RCC 7860 (cell line): ENCODE measurements around the gene CKAP2L.
"Not testable (repeated sequence)": the region's sequence is repeated elsewhere in the genome, so short reads cannot be mapped to it uniquely, and the experiment has no call there.

ENCODE experiments used
- DNase-seq: peaks from one replicate; pipeline ENCODE4 v3.0.0-alpha.2; 2015; ENCODE audit warnings: low spot score
- FAIRE-seq: peaks from 2 replicates; lab custom pipeline; 2012; peaks lifted over from hg19 to GRCh38; lab: Jason Lieb, UNC

Gene CKAP2L

DNA sequence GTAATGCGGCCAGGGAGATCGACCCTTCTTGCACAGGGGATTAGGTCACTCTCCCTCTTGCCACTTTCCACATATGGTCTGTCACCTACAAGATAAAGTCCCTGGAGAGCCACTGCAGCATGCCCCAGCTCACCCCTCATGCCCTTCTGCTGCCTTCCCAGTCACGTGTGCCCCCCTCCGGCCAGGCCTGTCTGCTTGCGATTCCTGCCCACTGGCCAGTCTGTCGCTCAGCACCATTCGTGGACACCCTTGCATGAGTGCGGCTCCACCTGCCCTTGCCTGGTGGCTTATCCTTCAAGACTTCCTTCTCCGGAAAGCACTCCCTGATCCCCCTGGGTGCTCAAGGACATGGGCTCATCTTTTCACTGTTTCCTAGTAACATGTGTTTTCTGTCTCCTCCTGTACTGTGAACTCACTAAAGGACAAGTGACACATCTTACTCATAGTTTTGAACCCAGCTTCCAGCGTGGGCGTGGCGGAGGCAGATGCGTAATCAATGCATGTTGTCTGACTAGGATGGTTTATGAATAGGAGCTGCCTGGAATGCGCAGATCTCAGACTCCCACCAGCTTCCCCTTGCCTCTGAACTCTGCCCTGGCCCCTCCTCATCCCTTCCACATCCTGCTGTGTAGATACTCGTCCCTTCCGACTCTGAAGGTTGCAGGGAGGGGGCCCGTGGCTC is 51.4 kb downstream of the CKAP2L start:
- FAIRE-seq (no peak), DNase-seq (peak; percentile 15)

DNA sequence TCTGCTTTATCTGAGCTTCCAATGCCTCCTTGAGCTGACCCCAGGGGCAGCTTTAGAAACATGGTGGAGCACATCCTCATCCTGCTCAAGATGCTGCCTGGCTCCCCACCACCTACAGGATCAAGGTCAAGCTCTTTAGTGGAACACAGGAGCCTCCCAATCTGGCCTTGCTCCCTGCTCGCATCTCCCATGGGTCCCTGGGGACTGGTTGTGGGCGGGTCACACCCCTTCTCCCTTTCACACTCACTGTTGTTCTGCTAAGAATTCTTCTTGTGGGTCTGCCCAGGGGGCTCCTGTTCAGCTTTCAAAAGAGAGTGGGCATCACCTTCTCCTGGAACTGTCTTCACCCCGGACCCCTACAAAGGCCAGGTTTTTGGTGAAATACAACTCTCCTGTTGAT is 51.9 kb downstream of the CKAP2L start:
- DNase-seq = no peak
- FAIRE-seq = no peak

DNA sequence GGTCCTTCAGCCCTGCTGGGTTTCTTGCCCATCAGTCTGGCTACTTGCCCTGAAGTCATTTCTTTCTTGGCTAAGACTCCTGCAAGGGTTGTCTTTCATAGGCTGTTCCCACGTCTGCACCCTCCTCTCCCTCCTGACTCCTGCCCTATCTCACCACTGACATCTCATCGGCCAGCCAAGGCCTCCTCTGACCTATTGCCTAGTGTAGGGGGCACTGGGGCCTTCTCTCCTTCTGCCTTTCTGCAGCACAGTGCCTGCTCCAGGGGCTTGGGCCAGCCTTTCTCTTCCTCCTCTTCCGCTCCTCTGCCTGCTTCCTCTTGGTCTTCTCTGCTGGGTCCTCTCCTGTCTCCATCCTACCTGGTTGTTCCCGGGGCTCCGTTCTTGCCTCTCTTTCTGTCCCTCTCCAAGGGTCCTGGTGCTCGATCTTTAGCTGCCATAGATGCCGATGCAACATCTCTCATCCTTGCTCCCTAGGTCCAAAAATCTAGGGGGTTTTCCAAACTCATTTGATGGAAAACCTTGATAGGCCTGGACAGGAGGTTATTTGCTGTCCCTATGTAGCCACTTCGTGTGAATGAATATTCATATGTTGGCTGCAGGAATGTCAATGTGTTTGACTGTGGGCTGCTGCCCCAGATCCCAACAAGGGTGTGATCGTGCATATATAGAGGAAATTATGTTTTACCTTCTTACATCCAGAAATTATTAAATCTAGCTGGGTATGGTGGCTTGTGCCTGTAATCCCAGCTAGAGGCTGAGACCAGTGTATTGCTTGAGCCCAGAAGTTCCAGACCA is 53.3 kb downstream of the CKAP2L start:
- FAIRE-seq (no peak), DNase-seq (no peak)

DNA sequence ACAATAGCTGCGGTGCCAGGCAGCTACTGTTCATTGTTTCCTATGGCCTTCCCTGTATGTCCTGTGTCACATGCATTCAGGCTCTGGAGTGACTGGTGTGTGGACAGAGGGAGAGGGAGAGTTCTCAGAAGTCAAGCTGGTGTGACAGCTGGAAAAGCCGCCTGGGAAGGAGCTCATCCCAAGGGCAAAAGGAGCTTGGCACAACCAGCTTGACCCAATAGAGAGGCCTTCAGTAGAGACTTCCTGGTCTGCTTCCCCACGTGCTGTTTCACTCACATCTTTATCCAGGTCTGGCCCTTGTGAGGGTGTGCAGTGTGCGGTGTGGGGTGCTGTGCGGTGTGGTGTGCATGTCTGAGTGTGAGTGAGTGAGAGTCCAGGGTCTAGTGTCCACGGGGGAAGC is 54.7 kb downstream of the CKAP2L start:
- no peak for DNase-seq
- FAIRE-seq = no peak

DNA sequence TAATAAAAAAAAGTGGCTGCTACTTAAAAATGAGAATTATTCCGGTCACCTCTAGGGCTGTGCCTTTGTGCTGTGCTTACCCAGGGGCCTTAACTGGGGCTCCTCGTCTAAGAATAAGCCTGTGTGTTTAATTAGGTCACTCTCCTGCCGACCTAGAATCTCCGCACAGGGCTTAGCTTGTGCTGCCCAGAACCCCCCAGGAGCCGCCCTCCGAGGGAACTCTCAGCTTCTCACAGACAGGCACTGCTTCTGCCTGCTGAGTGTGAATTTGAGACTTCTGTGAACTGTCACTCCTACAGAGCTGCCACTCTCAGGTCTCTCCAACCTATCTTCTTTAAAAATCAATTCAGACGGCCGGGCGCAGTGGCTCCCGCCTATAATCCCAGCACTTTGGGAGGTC is 55.4 kb downstream of the CKAP2L start:
- DNase-seq (no peak), FAIRE-seq (no peak)

DNA sequence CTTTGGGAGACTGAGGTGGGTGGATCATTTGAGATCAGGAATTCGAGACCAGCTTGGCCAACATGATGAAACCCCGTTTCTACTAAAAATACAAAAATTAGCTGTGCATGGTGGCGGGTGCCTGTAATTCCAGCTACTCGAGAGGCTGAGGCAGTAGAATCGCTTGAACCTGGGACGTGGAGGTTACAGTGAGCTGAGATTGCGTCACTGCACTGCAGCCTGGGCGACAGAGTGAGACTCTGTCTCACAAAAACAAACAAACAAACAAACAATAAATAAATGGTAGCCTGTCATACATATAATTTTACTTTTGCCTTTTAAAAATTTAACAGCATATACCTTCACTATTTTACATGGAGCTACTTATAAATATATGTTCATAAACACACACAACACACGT is 57.5 kb downstream of the CKAP2L start:
- not testable (repeated sequence) for FAIRE-seq, DNase-seq

DNA sequence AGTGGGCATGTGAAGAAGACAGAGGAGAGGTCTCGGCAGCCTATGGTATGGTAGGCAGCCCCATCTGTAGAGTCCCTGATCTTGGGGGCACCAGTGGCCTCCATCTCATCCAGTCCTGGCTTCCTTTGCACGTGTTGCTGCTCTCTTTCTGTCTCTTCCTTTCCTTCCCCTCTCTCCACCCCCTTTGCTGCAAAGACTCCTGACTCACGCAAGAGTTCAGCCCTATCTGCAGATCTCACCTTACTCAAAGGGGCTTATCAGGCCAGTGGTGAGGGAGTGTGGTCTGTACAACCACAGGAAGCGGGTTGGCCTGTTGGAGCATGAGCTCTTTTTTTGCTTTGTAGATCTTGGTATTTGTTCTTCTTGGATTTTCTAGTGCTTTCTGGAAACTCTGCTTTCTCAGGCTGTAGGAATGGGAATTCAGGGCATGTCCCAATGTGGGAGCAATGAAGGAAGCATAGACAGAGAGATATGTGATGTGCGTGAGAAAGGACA is 58.2 kb downstream of the CKAP2L start:
- FAIRE-seq (peak; percentile 90), DNase-seq (peak; percentile 92)

DNA sequence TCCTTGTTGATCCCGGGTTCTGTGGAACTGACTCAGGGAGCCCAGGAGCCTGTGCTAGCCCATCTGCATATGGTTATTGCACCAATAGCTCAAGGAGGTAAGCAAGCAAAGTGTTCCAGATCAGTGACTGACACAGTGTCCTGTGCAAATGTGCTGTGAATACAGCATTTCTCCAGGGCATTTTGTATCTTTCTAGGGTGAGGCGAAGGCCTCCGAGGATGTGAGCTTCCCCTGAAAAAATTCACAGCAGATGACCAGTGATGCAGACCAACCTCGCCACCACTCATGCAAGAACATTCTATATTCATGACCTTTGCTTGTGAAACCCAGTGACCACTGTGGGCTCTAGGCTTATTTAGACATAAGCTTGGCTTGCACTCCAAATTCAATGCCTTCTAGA is 58.8 kb downstream of the CKAP2L start:
- peak; percentile 69 for FAIRE-seq
- DNase-seq = peak; percentile 78

DNA sequence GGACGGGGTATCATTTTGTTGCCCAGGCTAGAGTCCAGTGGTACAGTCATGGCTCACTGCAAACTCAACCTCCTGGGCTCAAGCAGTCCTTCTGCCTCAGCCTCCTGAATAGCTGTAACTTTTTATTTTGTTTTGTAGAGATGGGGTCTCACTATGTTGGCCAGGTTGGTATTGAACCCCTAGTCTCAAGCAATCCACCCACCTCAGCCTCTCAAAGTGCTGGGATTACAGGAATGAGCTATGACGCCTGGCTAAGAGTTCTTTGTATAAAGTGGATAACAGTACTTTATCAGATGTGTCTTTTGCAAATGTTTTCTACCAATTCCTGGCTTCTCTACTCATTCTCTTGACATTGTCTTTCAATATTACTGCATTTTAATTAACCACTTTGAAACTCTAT is 60.7 kb downstream of the CKAP2L start:
- FAIRE-seq = no peak
- DNase-seq = no peak

DNA sequence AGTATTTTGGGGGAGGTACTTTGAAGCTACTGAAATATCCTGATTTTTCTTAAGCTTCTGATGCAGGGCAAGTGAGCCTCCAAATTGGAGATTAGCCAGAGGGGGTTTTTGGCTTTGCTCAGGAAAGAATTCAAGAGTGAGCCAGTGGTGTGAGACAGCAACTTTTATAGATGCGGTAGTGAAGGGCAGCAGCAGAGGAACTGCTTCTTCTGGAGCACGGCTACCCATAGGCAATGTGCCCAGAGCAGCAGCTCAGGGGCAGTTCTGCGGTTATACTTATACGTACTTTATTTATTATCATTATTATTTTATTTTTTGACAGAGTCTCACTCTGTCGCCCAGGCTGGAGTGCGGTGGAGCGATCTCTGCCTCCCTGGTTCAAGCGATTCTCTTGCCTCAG is 63.4 kb downstream of the CKAP2L start:
- DNase-seq = no peak
- no peak for FAIRE-seq

DNA sequence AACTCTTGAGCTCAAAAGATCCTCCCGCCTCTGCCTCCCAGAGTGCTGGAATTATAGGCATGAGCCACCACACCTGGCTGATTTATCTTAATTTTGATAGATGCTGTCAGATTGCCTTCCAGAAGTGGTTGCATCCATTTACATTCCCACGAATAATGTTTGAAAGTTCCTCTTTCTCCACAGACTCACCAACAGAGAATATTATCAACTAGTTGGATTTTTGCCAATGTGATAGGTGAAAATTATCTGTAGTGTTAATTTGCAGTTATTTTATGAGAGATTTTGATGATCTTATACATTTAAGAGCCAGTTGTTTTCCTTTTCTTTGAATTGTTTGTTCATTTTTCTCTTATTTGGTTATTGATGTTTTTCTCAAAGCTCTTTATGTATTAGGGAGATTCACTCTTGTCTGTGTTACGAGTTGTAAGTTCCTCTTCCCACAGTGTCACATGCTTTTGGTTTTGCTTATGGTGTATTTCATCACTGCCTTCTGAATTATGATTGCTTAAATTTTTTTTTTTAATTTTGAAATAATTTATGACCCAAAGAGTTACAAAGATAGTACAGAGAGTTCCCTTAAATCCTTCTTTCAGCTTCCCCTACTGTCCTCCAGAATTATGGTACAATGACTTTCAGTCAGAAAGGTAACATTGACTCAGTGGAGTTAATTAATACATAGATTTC is 64.3 kb downstream of the CKAP2L start:
- DNase-seq = no peak
- FAIRE-seq = no peak

DNA sequence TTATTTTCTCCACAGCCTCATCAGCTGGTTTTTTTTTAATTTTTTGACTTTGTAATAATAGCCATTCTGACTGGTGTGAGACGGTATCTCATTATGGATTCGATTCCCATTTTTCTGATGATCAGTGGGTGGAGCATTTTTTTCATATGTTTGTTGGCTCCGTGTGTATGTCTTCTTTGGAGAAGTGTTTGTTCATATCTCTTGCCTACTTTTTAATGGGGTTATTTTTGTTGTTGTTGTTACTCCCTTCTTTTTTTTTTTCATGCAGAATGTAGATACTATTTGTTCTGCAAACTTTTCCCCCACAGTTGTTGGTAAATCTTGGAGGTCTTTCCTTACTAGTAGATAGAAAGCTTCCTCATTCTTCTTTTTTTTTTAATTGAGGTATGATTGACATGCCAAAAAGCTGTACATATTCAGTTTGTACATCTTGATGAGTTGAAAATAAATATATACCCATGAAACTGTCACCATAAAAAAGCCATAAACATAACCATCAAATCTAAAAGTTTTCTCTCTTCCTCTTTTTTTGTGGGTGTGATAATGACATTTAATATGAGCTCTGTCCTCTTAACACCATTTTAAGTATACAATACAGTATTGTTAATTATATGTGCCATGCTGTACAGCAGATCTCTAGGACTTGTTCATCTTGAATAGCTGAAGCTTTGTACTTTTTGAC is 65.4 kb downstream of the CKAP2L start:
- FAIRE-seq = no peak
- DNase-seq = no peak

DNA sequence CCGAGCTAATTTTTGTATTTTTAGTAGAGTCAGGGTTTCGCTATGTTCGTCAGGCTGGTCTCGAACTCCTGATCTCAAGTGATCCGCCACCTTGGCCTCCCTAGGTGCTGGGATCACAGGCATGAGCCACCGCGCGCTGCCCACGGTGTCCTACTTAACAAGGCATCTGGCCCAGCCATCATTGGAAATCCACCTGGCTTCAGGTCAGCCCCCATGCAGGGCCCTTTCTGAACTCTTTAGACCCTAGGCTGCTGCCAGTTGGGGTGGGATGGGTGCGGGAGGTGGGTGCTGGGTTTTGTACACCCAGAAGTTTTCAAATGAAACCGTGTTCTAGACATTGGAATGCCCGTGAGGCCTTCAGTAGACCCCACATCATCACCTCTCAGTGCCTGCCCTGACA is 70.2 kb downstream of the CKAP2L start:
- FAIRE-seq (no peak), DNase-seq (no peak)

DNA sequence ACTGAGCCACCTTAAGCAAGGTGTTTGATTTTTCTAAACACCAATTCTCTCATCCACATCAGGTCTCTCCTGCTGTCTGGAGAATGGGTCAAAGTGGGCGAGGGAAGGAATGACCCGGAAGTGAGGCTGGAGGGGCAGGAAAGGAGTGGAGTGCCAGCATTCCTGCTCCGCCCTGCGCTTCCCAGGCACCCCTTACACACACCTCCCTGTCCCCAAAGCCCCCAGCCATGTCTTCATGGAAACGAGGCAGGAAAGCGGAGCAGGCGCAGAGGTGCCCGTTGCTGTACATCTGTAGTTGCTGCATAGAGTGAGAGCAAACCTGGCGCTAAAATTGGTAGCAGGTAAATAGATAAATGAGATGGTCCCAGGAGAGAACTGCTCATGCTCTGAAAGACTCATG is 70.8 kb downstream of the CKAP2L start:
- FAIRE-seq (no peak), DNase-seq (no peak)

DNA sequence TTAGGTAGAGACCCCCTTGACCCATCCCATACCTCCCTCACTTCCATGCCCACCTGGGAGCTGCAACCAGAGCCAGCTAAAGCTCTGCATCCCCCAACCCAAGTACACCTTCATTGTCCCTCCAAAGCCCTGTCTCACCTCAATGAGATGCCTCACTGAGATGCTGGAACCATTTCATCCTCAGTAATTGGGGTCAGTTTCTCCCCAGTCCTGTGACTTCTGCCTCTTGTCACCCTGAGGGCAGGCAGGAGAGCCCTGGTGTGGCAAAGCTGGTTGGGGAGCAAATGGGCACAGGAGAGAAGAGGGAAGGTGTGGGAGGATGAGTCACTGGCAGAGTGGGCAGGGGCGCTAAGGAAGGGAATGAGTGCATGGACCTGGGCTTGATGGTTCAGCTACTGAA is 71.5 kb downstream of the CKAP2L start:
- FAIRE-seq = no peak
- DNase-seq = peak; percentile 24

DNA sequence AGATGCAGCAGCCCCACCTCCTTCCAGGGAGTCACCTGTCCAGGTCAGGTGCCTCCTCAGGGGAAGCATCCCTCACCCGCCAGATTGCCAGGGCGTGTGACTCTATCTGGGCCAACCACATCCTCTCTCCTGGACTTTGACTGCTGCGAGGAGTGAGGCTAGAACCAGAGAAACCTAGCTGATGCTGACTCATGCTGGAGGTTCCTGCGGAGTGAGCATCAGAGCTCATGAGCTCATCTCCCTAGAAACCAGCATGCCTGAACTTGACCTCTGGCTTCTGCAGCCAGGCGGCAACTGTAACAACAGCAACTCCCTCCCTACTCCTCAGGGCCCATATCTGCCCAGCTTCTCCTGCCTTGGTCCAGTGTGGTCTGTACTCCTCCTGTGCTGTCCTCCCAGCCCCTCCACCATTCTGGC is 71.9 kb downstream of the CKAP2L start:
- peak; percentile 94 for FAIRE-seq
- peak; percentile 99 for DNase-seq

DNA sequence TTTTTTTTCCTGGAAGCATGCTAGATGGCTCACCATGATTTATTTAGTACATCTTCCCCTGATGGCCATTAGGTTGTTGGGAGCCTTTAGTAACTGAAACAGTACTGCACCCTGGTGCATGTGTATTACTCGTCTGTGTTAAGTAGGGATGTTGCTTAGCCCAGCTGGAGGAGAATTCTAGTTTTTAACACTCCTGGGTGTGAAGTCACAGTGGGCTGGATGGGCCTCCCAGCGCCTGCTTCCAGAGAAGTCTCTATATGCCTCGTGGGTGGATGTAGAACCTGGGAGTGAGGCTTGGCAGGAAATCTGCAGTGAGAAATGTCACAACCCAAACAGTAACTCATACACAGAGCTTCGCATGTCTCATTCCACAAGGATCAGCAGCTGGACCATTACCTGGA is 72.5 kb downstream of the CKAP2L start:
- FAIRE-seq = no peak
- DNase-seq = peak; percentile 21

DNA sequence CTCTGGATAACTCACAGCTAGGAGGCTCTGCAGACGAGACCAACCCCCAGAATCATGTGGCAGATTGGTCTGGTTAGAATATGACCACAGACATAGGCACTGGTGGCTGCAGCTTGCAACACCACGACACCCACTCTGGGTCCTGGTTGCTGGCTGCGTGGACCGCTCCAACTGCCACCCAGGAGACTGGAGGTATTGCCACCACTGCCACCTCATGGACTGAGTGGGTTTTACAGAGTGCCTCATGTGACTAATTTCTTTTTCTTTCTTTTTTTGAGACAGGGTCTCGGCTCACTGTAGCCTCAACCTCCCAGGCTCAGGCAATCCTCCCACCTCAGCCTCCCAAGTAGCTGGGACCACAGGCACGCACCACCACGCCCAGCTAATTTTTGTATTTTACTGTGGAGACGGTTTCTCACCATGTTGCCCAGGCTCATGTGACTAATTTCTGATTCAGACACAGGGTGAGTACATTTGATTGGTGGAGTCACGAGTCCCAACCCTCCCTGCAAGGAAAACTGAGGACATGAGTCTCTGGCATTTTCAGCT is 73.5 kb downstream of the CKAP2L start:
- no peak for FAIRE-seq
- peak; percentile 59 for DNase-seq

DNA sequence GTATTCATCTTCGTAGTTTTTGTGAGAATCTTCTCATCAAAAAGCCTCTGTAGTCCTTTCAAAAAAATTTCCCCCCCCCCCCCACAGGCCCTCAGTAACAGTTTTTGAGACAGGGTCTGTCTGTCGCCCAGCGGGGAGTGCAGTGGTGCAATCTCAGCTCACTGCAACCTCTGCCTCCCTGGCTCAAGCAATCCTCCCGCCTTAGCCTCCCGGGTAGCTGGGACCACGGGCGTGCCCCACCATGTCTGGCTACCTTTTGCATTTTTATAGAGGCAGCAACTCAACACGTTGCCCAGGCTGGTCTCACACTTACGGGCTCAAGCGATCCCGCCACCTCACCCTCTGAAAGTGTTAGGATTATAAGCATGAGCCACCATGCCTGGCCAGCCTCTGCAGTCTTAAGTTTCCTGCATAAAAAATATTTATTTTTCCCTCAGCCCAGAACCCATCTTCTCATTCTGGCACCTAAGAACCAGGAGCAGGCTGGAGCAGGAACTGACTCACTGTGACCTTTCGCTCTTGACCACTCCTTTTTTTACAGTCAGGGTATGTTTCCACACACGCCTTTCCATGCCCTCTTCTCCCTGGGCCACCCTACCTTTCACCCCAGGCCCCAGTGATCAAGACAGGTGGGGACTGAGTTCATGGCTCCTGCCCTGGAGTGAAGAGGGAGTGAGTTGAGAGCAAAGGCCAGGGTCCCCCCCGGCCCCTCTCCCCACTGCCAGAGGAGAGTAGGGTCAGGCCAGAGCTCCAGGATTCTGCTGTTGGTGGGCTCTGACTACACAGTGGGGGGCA is 76.1 kb downstream of the CKAP2L start:
- no peak for DNase-seq
- FAIRE-seq = no peak

DNA sequence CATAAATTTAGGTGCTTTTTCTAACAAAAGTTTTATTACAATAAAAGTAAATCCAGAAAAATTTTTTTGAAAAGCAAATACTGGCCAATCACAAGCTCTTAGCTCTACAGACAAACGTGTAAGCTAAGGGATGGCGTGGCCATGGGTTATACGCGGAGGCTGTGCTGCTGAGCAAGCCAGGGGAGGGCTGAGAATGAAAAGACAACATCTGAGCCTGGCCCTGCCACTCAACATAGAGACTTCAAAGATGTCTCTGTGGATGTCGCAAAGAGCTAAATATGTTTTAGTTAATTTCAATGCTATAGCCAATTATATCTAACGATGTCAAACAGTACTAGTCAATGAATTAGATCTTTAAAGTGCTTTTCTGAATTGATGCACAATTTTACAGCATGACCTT is 76.9 kb downstream of the CKAP2L start:
- no peak for FAIRE-seq
- no peak for DNase-seq
